Stimulated activated CD8-positive, alpha-beta memory T cell treated with anti-CD3 and anti-CD28 coated beads, Interleukin-12 subunit alpha, Interleukin-12 subunit beta, amount 100 ng/mL, for 24 hours (primary cell): ENCODE measurements around the gene SLC23A1.
"Not testable (repeated sequence)": the region's sequence is repeated elsewhere in the genome, so short reads cannot be mapped to it uniquely, and the experiment has no call there.

Experiments
- DNase-seq: peaks from one replicate; pipeline ENCODE4 v3.0.0-alpha.2; 2020; ENCODE audit errors: extremely low read depth

Gene SLC23A1

DNA sequence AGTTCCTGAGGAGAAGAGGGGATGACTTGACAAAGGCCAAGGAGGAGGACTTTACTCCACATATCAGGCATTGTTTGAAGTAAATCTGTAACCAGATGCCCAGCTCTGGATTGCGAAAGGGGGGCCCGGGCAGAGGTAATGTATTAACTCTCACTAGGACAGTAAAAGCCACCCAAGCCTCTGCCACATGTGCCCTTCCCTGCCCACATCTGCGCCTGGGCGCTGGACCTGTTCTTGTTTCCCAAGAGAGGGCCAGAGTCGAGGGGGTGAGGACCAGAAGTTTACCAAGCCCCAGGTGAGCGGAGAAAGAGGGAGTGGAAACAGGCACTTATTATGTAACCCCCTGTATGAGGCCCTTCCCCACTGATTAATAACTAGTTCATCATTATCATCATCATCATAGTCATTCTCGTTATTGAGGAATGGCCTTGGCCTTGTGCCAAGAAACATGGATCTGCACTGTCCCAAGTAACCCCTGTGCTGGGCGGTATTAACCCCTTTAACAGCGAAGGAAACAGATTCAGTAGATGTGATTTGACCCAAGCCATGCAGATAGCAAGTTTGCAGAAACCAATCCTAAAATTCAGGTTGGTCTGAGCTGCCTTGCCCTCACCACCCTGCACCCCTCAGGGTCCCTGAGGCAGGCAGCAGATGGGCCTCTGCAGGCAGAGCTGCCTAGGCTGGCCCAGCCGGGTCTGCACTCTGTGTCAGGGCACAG lies at the start of gene SLC23A1:
Gene SLC23A1, minus strand, starts transcription at position 23 of the 718 bp plus-strand sequence. CDS start 44 bp downstream, outside the sequence.
- no peak for DNase-seq

DNA sequence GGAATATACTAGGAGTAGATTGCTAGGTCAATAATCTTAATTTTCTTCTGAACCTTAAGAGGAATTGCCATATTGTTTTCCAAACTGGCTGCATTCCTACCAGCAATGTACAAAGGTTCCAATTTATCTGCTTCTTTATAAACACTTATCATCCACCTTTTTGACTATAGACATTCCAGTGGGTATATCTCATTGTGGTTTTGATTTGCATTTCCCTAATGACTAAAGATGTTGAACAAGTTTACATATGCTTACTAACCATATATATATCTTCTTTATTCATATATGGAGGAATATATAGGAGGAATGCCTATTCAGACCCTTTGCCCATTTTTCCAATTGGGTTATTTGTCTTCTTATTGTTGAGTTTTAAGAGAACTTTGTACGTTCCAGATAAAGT lies 48.6 kb upstream of the SLC23A1 start:
- DNase-seq = no peak

DNA sequence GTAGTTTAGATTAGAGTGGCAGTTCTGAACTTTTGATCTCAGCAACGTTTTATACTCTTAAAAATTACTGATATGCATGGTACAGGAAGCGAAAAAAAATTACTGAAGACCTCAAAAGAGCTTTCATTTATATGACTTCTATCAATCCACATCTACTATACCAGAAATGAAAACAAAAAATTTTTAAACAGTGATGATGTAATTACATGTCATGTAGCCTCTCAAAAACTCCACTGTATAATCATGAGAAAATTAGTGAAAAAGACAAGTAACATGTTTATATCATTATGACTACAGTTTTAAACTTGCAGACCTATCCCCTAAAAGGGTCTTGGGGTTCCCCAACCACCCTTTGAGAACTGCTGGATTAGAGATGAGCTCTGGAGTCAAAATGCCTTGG lies 46.9 kb upstream of the SLC23A1 start:
- DNase-seq = no peak

DNA sequence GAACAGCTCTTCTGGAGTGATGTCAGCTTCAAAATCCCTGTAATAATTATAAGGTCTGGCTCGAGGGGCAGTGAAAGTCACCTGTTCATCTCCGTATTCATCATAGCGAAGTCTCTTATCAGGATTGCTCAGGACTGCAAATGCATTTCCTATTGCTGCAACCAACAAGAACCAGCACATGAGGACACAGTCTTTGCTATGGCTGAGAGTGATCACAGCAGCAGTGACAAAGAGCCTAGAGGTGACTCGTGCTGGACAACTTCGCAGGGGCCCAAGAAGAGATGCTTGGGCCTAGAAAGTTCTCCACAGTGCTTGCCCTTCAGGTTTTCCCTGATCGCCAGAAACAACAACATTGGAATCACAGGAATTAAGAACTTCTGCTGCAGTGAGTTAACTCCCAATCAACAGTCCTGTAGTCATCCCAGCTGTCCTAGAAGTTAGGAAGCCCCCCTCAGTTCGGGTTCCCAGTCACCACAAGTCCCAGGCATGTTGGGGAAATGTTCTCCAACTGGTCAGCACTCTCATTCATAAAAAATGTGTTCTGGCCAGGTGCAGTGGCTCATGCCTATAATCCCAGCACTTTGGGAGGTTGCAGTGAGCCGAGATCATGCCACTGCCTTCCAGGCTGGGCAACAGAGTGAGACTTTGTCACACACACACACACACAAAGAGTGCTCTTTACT lies 43.2 kb upstream of the SLC23A1 start:
- DNase-seq = no peak

DNA sequence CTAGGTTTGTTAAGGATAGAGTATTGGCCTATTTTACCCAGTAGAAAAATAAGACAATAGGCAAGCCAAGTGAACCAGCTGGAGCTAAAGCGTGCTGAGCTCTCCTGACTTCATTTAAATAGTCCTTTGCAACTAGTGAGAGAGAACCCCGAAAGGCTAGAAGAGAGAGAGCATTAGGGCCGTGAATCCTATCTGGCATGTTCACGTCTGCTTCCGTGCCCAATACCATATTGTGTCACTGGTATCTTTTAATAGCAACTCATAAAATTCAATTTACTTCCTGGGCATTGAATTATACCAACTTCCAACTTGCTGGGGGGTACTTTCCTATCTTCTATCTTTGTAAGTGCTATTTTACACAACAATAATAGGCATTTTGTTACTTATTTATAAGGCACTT lies 42.4 kb upstream of the SLC23A1 start:
- no peak for DNase-seq

DNA sequence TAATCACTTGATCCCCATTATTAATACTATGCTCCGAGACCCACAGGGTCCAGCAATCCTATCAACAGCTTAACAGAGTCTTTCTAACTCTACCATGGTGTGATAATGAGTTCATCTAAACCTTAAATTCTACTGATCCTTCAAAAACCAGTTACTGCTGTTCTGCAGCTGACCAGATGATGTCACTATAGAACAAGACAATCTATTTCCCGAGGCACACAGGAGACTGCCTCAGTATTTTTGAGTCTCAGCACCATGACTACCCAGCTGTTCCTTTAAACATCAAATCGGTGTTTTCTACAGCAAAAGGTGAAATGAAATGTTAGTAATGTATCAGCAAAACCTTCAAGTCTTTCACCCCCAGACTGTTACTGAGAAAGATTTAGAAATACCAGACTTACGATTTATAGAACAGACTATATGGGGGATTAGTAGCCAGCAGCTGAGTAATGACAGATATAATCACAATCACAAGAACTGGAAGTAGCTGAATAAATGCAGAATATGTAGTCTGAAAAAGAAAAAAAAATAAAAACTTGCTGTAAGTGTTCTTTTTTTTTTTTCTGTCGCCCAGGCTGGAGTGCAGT lies 39.3 kb upstream of the SLC23A1 start:
- DNase-seq = no peak

DNA sequence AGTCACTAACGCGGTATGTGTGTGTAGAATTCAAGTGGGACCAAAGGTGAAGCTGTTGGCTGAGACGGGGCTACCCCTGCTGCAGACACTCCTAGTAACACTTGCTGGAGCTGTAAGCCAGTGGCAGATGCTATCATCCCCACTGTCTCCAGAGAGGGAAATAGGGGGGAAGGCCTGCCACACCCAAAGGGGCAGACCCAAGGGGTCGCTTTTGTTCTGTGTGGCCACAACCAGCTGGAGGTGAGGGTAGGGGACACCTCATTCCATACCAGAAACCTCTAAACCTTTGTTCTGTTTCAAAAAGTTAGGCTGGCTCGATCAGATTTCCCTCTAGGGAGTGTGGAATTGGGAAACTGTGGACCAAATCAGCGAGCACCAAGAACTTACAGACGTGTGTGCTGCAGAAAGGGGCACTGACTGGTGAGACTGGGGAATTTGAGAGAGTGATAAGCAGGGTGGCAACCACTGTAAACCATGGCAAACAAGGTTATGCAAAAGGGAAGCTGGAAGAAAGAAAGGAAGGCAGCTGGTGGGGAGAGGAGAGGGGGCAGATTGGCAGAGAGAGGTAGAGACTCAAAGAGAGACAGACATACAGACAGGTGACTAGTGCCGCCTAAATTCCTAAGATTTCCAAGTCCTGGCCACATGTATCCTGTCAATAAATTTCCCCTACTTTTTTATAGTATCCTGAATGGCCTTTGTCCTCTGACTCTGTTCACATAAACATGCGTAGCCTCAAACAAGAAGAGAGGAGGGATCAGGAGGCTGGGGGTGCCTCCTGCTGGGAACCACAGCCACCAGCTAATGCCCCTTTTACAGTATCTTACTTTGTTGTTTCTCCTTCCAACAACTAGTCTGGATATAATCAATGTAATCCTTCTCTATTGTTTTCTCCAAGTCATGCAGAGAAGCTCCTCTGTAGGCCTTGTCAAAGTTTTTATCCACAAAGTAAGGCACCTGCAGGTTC lies 36.4 kb upstream of the SLC23A1 start:
- no peak for DNase-seq

DNA sequence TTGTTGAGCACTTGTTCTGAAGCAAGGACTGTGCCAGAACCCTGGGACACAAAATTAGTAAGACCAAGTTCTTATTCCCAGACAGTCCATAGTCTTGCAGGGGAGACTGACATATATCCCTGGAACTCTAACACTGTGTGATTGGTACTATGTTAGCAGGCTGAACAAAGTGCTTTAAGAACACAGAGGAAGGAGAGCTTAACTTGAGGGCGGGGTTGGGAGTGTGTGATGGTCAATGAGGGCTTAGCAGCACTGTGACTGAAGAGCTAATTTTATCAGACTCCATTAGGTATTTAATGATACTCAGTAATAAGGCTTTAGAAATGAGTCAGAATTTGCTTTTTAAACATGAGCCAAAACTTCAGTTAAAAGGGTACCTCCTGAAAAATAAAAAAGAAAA lies 35.7 kb upstream of the SLC23A1 start:
- DNase-seq = no peak

DNA sequence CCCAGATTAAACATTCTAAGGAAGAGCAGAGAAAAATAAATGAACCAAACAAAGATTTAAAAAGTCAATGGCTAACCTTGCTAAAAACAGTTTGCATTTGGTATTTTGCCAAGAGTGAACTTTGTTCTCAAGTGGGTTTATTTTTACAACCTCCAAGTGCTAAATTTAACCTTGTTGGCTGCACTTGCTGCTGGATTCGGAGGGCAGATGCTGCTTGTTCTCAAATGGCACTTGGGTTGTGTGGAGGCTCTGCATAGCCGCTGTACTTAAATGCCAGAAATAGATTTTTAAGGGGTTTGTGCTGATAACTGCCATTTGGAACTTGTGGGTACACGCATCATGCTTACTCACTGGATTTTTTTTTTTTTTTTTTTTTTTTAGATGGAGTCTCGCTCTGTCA lies 34.1 kb upstream of the SLC23A1 start:
- no peak for DNase-seq

DNA sequence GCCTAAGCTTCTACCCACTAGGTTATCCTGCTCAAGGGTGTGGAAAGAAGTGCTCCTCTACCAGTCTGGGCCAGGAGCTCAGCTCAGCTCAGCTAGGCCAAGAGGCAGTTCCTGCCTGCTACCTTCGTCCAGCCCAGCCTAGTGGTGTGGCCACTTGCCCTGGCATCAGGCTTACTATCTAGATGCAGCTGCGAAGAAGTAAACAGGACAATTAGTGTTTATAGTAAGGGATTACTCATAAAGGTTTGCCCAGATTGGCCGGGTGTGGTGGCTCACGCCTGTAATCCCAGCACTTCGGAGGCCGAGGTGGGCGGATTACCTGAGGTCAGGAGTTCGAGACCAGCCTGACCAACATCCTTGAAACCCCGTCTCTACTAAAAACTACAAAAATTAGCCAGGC lies 33.6 kb upstream of the SLC23A1 start:
- no peak for DNase-seq

DNA sequence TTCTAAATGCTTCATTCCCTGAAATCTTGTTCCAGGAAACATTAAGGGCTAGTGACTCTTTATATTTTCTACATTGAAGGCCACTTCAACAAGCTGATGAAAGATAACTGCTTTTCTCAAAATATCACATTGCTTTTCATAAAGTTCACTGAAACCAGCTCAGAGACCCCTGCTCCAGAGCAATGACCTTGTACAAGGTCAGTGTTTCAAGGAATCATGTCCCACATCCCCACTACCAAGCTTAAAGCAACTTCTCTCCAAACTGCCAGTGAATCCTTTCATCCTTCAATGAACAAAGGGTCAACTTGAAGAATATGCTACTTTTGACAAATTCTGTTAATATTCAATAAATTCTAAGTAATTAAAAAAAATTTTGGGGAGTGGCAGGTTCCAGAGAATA lies 32.8 kb upstream of the SLC23A1 start:
- no peak for DNase-seq

DNA sequence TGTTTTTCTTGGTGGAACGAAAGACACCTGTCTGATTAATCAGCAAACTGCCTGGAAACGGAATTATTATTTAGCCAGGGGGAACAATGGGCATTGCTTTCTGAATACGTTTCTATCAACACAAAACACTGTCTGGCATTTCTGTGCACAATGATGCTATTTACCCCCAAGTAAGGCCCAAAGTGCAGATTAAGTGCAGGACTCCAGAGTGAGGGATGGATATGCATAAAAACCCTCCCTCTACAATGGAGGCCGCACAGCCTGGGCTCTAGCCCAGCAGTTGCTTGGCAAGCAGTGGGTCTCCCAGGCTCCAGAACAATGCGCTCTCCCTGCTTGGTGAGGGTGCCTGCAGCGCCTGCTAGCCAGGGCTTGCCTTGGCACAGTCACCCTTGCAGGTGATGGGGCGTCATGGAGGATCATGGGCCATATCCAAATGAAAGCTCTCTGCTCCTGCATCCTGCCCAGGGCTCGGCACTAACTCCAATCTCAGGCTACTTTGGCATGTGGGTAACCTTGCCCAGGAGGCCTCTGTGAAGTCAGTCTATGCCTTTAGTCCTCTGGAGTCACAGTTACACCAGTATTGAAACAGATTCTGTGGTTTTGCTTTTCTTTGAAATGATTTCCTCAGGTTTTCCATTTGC lies 32.2 kb upstream of the SLC23A1 start:
- DNase-seq = no peak

DNA sequence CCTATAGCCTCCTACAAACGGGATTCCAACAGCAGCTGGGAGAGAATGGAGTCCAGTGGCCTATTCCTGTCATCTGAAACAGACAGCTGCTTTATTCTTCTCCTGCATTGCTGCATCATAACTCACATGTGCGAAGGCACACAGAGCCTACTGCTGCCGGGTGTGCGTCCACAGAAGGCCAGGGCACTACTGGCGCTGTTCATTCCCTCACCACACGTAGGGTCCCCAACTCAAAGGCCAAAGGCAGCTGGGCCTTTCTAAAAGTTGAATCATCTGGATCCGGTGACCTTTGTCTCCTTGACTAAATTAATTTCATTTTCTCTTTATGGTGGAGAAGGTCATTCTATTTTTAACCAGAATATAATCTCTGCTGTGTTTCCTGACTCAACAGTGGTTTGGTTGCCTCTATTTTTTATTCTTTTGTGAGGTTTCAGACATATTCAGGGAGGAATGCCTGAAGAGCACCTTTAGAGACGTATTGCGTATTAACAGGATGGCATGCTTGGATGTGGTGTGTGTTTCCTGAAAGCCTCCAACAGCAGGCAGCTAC lies 31.6 kb upstream of the SLC23A1 start:
- DNase-seq = no peak

DNA sequence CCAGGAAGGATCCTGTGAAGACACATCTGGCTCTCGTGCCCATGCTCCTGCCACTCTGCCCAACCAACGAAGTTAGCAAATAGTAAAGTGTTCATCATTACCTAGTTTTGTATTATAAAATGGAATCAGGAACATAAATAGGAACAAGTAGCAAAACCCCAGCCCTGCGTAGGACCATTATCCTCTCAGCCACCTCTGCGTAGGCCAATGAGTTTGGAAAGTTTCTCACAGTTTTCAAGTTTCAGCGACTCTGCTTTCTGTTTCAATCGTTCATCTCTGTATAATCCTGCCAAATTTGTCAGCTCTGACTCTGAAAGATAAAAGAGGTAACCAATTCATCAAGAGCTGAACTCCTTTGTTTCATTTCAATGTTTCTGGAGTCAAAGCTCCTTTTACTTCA lies 30.9 kb upstream of the SLC23A1 start:
- no peak for DNase-seq

DNA sequence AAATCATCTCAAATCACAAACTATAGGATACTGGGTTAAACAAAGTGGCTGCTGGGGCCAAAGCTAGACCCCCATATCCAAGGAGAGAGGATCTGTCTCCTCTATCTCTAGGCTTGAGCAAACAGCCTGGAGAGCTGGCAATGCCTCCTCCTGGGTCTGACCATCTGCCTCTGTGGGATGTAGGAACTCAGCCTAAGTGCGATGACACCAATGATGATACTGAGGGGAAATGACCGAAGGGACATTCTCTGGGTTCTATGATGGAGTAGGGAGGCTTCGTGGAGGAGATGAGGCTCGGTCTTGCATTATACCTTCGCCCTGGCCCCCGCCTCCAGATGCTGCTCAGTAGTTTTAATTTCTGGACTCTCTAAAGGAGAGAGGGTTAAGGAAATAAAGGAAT lies 30.1 kb upstream of the SLC23A1 start:
- DNase-seq = no peak

DNA sequence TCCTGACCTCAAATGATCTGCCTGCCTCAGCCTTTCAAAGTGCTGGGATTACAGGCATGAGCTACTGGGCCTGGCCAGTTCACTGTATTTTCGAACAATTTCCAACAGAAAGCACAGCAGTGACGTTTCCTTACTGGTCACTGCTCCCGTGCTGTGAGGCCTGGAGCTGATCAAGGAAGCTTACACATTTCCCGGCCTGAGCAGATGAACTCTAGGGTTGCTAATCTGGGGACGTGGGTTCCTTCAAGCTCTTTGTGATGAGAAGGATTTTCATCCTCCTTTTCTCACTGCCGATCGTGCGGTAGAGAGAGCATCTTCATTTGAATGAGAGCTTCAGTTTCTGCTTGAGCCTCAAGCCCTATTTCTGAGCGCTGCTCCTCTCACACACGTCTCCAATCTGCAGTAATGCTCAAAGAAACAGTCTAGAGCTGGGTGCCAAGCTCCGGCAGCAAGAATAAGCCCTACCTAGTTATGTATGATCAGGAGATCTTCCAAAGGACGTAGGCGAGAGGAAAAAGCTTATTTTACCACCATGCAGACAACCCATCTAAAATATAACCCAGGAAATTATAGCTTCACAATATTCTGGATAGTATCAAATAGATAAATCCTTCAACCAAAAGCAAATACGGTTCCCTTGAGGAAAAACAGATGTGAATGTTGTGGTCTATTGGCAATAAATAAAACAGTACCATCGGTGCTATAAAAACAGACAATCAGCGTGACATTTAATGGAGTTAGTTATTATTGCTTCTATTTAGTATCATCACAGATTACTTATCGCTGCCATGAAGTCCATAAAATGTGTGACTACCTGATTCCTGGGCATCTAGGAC lies 28.1 kb upstream of the SLC23A1 start:
- DNase-seq = no peak

DNA sequence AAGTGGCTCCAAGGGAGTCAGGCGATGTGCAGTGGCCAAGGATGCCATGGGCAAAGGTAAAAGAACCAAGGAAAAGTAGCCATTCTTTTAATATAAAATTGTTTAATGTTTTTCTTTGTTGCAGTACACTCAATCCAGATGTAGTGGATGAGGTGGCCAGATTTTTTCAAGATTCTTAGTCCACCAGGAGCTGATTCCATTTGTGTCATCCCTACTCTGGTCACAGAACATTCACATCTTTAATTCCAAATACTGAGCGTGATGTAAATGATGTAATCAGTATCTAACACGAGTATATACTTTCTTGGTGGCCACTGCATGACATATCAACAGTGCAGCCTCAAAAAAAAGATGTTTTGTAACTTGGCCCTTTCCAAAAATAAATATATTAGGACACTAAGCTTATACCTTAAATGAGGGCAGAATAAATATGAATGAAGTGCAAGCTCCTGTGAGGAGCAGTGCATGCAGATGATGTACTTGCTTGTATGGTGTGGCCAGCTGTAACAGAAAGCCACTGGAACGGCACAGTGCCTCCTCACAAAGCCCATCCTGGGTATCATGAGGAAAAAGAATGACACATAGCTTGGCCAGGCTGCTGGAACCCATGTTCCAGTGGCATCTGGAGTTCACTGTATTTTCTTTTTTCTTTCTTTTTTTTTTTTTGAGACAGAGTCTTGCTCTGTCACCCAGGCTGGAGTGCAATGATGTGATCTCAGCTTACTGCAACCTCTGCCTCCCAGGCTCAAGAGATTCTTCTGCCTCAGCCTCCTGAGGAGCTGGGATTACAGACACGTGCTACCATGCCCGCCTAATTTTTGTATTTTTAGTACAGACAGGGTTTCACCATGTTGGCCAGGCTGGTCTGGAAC lies 27.3 kb upstream of the SLC23A1 start:
- DNase-seq = no peak

DNA sequence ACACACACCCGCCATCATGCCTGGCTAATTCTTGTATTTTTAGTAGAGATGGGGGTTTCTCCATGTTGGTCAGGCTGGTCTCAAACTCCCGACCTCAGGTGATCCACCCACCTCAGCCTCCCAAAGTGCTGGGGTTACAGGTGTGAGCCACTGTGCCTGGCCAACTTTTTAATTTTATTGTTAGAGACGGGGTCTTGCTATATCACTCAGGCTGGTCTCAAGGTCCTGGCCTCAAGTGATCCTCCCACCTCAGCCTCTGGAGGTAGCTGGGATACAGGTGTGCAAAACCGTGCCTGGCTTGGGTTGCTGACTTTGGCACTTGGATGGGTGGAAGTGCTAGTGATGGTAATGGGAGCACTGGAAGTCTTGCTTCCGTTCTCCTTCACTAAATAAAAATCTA lies 26.0 kb upstream of the SLC23A1 start:
- DNase-seq = not testable (repeated sequence)

DNA sequence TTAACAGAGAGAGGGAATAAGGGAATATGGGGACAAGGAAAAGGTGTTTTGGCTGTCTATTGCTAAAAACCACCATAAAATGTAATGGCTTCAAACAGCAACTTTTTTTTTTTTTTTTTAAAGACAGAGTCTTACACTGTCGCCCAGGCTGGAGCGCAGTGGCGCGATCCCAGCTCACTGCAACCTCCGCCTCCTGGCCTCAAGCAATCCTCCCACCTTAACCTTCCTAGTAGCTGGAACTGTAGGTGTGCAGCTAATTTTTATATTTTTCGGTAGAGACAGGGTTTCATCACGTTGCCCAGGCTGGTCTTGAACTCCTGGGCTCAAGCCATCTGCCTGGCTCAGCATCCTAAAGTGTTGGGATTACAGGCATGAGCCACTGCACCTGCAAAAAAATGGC lies 25.1 kb upstream of the SLC23A1 start:
- DNase-seq = no peak
